GM23248 (cell line): ENCODE results near the gene ZNF622.

Experiments used
- EZH2 ChIP-seq: fragments of 200-600 bp; sonication (generic); IDR thresholded peaks from 2 replicates; pipeline ENCODE4 v1.6.1; 2018; ENCODE audit warnings: antibody characterized with exemption, mild to moderate bottlenecking; ENCODE audit not compliant: insufficient read depth, poor library complexity, severe bottlenecking
- EZH2phosphoT487 ChIP-seq: fragments of 200-600 bp; sonication (generic); IDR thresholded peaks from 2 replicates; pipeline ENCODE4 v1.6.1; 2018; ENCODE audit warnings: antibody characterized with exemption, moderate library complexity, mild to moderate bottlenecking, low read depth; ENCODE audit not compliant: insufficient read depth

DNA sequence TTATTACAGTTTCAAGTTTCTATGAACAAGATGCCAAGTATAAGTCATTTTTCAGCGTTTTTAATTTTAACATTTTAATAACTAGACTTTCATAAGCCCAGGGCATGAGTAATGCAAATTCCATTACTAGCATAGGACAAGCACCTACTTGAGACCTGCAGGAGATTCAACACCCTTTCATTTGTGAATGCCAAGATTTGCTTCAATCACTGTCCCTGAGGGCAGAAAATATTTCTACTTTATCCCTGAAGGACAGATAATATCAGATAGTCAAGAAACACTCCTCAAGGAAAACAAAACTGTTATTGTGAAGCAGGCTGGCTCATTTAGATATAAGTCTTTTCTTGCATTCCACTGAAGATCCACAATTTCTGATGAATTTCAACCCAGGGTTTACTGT, 27.7 kb upstream of the ZNF622 start:
- TF ChIP-seq EZH2 (no peak), EZH2phosphoT487 (no peak)
